Psoas muscle (tissue), 8 donors: ENCODE measurements around the gene PNPO. TPM values are rescaled to one million over a fixed set of nuclear protein-coding genes. Genes with fewer than 3 reads are reported as not detected.

Experiments
- ATAC-seq, 4 donors: fragments of 200-7000 bp; cut with Tn5 transposase; one replicate each; pipeline ENCODE4 v1.9.1; 2020; ENCODE audit warnings: moderate library complexity in 3 of 4, mild to moderate bottlenecking in 2 of 4
- DNase-seq, 2 donors: peaks; one replicate each; pipeline ENCODE4 v3.0.0-alpha.2; 2020
- H3K27ac ChIP-seq: fragments of 200-600 bp; one replicate; pipeline ENCODE4 v1.8.0; 2022
- H3K27me3 ChIP-seq, 3 donors: fragments of 200-600 bp in 1 of 3; one replicate each; pipeline versions ENCODE4 v1.6.1 to v1.8.0; 2013 to 2022; ENCODE audit warnings: low read length in 2 of 3, mild to moderate bottlenecking in 2 of 3, moderate library complexity in 1 of 3; ENCODE audit not compliant: insufficient read depth in 3 of 3
- H3K36me3 ChIP-seq, 2 donors: fragments of 200-600 bp in 1 of 2; one replicate each; pipeline versions ENCODE4 v1.6.1 to v1.8.0; 2013 to 2022; ENCODE audit warnings: low read depth in 1 of 2, mild to moderate bottlenecking in 1 of 2, moderate library complexity in 1 of 2; ENCODE audit not compliant: insufficient read depth in 1 of 2
- H3K4me1 ChIP-seq: fragments of 200-600 bp; one replicate; pipeline ENCODE4 v1.8.0; 2022
- H3K4me3 ChIP-seq: fragments of 200-600 bp; one replicate; pipeline ENCODE4 v1.8.0; 2022; ENCODE audit warnings: mild to moderate bottlenecking
- H3K9me3 ChIP-seq: fragments of 200-600 bp; one replicate; pipeline ENCODE4 v1.8.0; 2022
- CTCF ChIP-seq: fragments of 200-600 bp; IDR thresholded peaks from one replicate; pipeline ENCODE4 v1.8.0; 2022; ENCODE audit warnings: antibody characterized with exemption
- whole genome bisulfite sequencing, 3 donors: extraction: QIAGEN DNeasy Blood & Tissue Kit; methylation state at CpG; one replicate each; pipeline versions ENCODE4 v1.1.6 to v1.1.7; 2013; 5-methylcytosine and 5-hydroxymethylcytosine counted together
- intact Hi-C, 2 donors: fragments of 100-400 bp; cut with DNase I; formaldehyde crosslinking; loops; one replicate each; pipeline versions ENCODE4 v1.11.0 to v1.14.2; 2022
- polyA plus RNA-seq, 3 donors: library from polyadenylated mRNA; stranded (reverse); fragments of 200-250 nt; gene quantifications; one replicate each; pipeline ENCODE4 v1.2.3, GENCODE V29; 2013
- total RNA-seq, 4 donors: library from RNA; stranded (reverse); fragmentation: NEBNext Ultra II Directional in 2 of 4; extraction: Animal tissue kit (Norgen Biotek cat#: 25700) in 2 of 4; gene quantifications; one replicate each; pipeline versions ENCODE4 v1.2.1 to v1.2.4, GENCODE V29; 2021 to 2023
- donor health status: healthy with polysubstance abuse.
- donor health status: DM: no; HTN: no; CAD: no; lungs with moderate emphysema.
- donor health status: Bipolar disorder and iron deficiency.
- donor health status: healthy.
- donor health status: DM: yes; HTN: yes; CAD: no.
- donor health status: DM: no; HTN: no; CAD: no.
- donor health status: DM: no; HTN: no; CAD: no.
- donor health status: DM: yes; HTN: yes; CAD: no.

PNPO gene
- total and polyA plus RNA-seq, 7 donors: 12.0 to 42.3 (median 30.0) TPM

DNA sequence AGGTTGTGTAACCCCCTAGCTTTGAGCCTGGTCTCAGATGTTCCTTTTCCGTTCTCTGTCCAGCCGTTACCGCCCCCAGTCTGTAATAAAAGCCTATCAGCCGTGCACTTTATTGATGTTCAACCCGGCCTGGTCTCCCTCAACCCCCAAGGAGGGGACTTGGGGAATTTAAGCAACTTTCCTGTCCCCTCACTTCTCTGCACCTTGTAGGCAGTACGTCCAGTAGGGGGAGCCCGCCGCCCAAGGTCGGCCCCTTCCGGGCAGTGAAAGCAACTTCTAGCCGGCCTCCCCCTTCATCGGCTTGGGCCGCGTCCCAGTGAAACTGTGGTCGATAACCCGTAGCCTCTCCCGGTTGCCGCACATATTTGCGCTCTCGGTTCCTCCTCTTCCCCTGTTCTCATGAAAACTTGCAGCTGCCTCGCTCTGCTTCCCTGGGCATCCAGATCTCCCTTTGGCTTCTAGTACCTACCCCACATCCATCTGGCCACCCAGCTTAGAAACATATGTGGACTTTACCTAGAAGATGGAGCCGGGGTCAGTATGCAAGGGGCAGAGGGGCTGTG, 7.9 kb downstream of the PNPO start:
- Histone ChIP-seq H3K4me3 (peak overlapping the region; percentile 16), H3K36me3 (peaks cover 4 to 45% of the 10 kb centered on the region in 2 donors), H3K9me3 (no peaks in the 10 kb centered on the region), H3K27ac (peak overlapping the region; percentile 71), H3K4me1 (peaks cover 21% of the 10 kb centered on the region), H3K27me3 (no peaks in the 10 kb centered on the region)
- 3 to 6% (median 5%) methylated on average over 22 of the region's 22 CpGs for WGBS, 3 donors
- ATAC-seq (peak; percentile 70 to 83 (median 74)), DNase-seq (peak; percentile 89 to 91)
- intact Hi-C loops: loop anchor here (2.0 to 5.0 kb wide), 3 partner anchors 42 to 108 kb away; partner anchors contain the start of genes SCRN2 (in 1 of the 2) and SP2 (in 1 of the 2)
- peak; percentile 90 for TF ChIP-seq CTCF

- peaks cover 4 to 38% of the 10 kb centered on the region in 2 donors for H3K36me3 ChIP-seq
- no peak for TF ChIP-seq CTCF
- ATAC-seq (no peak), DNase-seq (no peak)
- intact Hi-C loops: loop anchor here (1.0 to 5.0 kb wide), 6 partner anchors 21 to 118 kb away; partner anchors contain the start of genes CDK5RAP3 (in 1 of the 2), LRRC46 (in 1 of the 2), MRPL10 (in 1 of the 2) and SCRN2 (in 1 of the 2)
- peak overlapping the region; percentile 71 for H3K27ac ChIP-seq
- 63 to 78% (median 65%) methylated on average over 3 of the region's 3 CpGs for WGBS, 3 donors
- no peak overlapping the region for H3K4me3 ChIP-seq
- peaks cover 21% of the 10 kb centered on the region for H3K4me1 ChIP-seq
- no peaks in the 10 kb centered on the region for H3K9me3 ChIP-seq
- H3K27me3 ChIP-seq: no peaks in the 10 kb centered on the region
Measured at GRCh38 chr17:47949946-47950345, 8.6 kb downstream of the PNPO start.

DNA sequence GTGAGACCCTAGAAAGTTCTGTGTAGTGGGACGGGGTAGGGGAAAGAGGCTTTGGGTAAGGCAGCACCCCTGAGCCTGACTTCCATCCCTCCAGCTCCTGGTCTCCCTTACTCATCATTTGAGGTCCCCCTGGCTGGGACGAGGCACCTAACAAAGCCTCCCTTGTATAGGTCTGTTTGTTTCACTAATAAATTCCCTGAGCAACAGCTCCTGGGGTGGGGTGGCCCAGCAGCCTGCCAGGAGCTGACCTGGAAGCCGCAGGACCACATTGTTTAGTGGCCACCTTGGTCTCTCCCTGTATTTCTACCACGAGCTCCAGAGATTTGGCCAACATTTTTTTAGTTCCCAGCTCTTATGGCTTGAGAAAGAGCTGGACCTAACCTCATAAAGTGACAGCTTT, 9.1 kb downstream of the PNPO start:
- ATAC-seq (no peak), DNase-seq (no peak)
- Histone ChIP-seq H3K4me1 (peaks cover 16% of the 10 kb centered on the region), H3K4me3 (no peak overlapping the region), H3K27me3 (no peaks in the 10 kb centered on the region), H3K9me3 (no peaks in the 10 kb centered on the region), H3K36me3 (peaks cover 4 to 33% of the 10 kb centered on the region in 2 donors), H3K27ac (no peak overlapping the region)
- intact Hi-C loops: loop anchor here (1.0 to 5.0 kb wide), 3 partner anchors 20 to 118 kb away; partner anchors contain the start of genes CDK5RAP3 (in 1 of the 2), LRRC46 (in 1 of the 2) and MRPL10 (in 1 of the 2)
- TF ChIP-seq CTCF: no peak
- WGBS, 3 donors: 86 to 91% (median 90%) methylated on average over 4 of the region's 4 CpGs

GRCh38 chr17:47952171-47953021, 11.0 kb downstream of the PNPO start:
- intact Hi-C loops: loop anchor here in 1 of 2 donors (5.0 kb wide), 1 partner anchor 120 kb away; the partner anchor contains the start of genes LRRC46 and MRPL10
- Histone ChIP-seq H3K9me3 (no peaks in the 10 kb centered on the region), H3K4me1 (peaks cover 16% of the 10 kb centered on the region), H3K27ac (no peak overlapping the region), H3K27me3 (no peaks in the 10 kb centered on the region), H3K36me3 (peaks cover 0 to 19% of the 10 kb centered on the region in 2 donors), H3K4me3 (no peak overlapping the region)
- 74 to 80% (median 78%) methylated on average over 12 of the region's 12 CpGs for WGBS, 3 donors
- ATAC-seq (no peak), DNase-seq (no peak)
- no peak for TF ChIP-seq CTCF
